WI38 (cell line): ENCODE measurements around the gene MAP2.

Source experiments
- H3K4me3 ChIP-seq: 2 replicates; pipeline ENCODE4 v1.5.1; 2011; ENCODE audit warnings: low read depth, mild to moderate bottlenecking, control low read depth, low read length
- CTCF ChIP-seq: IDR thresholded peaks from 2 replicates; pipeline ENCODE4 v1.5.1; 2012; ENCODE audit warnings: low read depth, mild to moderate bottlenecking, control low read depth, low read length

MAP2 gene

GRCh38 chr2:209648714-209649113 is 224.9 kb downstream of the MAP2 start:
- H3K4me3 ChIP-seq = no peak overlapping the region
- no peak for TF ChIP-seq CTCF

- TF ChIP-seq CTCF = no peak
- H3K4me3 ChIP-seq = no peak overlapping the region
Observed at GRCh38 chr2:209653134-209653533, 229.3 kb downstream of the MAP2 start.

- no peak for TF ChIP-seq CTCF
- H3K4me3 ChIP-seq = no peak overlapping the region
Observed at GRCh38 chr2:209661286-209661894, 237.5 kb downstream of the MAP2 start.

- no peak overlapping the region for H3K4me3 ChIP-seq
- no peak for TF ChIP-seq CTCF
Observed at GRCh38 chr2:209662021-209662420, 238.2 kb downstream of the MAP2 start.

- no peak for TF ChIP-seq CTCF
- no peak overlapping the region for H3K4me3 ChIP-seq
Observed at GRCh38 chr2:209663139-209663538, 239.3 kb downstream of the MAP2 start.

GRCh38 chr2:209663656-209664055 is 239.8 kb downstream of the MAP2 start:
- H3K4me3 ChIP-seq = no peak overlapping the region
- TF ChIP-seq CTCF = no peak

- no peak overlapping the region for H3K4me3 ChIP-seq
- no peak for TF ChIP-seq CTCF
Observed at GRCh38 chr2:209666296-209666695, 242.4 kb downstream of the MAP2 start.
